OCI-LY7 (cell line): Measurements from ENCODE around the gene GPR142.

Experiments
- CTCF ChIP-seq: fragments of 200-600 bp; sonication (generic); conservative IDR thresholded peaks from 2 replicates; pipeline ENCODE4 v1.5.1; 2014; ENCODE audit warnings: mild to moderate bottlenecking, antibody characterized with exemption, low read length, moderate library complexity, mixed read lengths
- EZH2phosphoT487 ChIP-seq: fragments of 200-600 bp; sonication (generic); IDR thresholded peaks from 2 replicates; pipeline ENCODE4 v1.6.1; 2018; ENCODE audit warnings: low read depth, borderline replicate concordance, mild to moderate bottlenecking, mixed run types, antibody characterized with exemption, low read length, moderate library complexity, mixed read lengths

GRCh38 chr17:74344658-74345057, 22.6 kb upstream of the GPR142 start:
- TF ChIP-seq CTCF (no peak), EZH2phosphoT487 (no peak)
